Smooth muscle cell (in vitro differentiated cells): ENCODE results near the gene ERN2. TPM values are rescaled to one million over a fixed set of nuclear protein-coding genes. Genes with fewer than 3 reads are reported as not detected.

Experiments used
- DNase-seq: peaks from one replicate; lab custom pipeline; 2025; ENCODE audit not compliant: unreplicated experiment; lab: John Stamatoyannopoulos, UW
- H2AFZ ChIP-seq: fragments of 200-600 bp; sonication (generic); 2 replicates; pipeline ENCODE4 v1.6.0; 2016; ENCODE audit warnings: antibody characterized with exemption, low read depth, mild to moderate bottlenecking
- H3F3A ChIP-seq: fragments of 200-600 bp; sonication (generic); 2 replicates; pipeline ENCODE4 v1.6.0; 2017; ENCODE audit warnings: antibody characterized with exemption, low read depth
- H3K27ac ChIP-seq: fragments of 200-600 bp; sonication (generic); 2 replicates; pipeline ENCODE4 v1.5.1; 2016; ENCODE audit warnings: low read depth, mild to moderate bottlenecking
- H3K27me3 ChIP-seq: fragments of 200-600 bp; sonication (generic); 2 replicates; pipeline ENCODE4 v1.6.1; 2016; ENCODE audit warnings: low read depth, mild to moderate bottlenecking
- H3K36me3 ChIP-seq: fragments of 200-600 bp; sonication (generic); 2 replicates; pipeline ENCODE4 v1.5.1; 2016; ENCODE audit warnings: low read depth
- H3K4me1 ChIP-seq: fragments of 200-600 bp; sonication (generic); 2 replicates; pipeline ENCODE4 v1.5.1; 2016; ENCODE audit warnings: low read depth
- H3K4me2 ChIP-seq: fragments of 200-600 bp; sonication (generic); 2 replicates; pipeline ENCODE4 v1.6.0; 2016; ENCODE audit warnings: mild to moderate bottlenecking
- H3K4me3 ChIP-seq: fragments of 200-600 bp; sonication (generic); 2 replicates; pipeline ENCODE4 v1.5.1; 2016; ENCODE audit warnings: mild to moderate bottlenecking
- H3K79me2 ChIP-seq: fragments of 200-600 bp; sonication (generic); 2 replicates; pipeline ENCODE4 v1.6.0; 2016; ENCODE audit warnings: low read depth, mild to moderate bottlenecking
- H3K9ac ChIP-seq: fragments of 200-600 bp; sonication (generic); 2 replicates; pipeline ENCODE4 v1.6.0; 2016; ENCODE audit warnings: low read depth
- H3K9me3 ChIP-seq: fragments of 200-600 bp; sonication (generic); replicated peaks from 2 replicates; pipeline ENCODE4 v1.5.1; 2016; ENCODE audit warnings: low read depth
- H4K20me1 ChIP-seq: fragments of 200-600 bp; sonication (generic); 2 replicates; pipeline ENCODE4 v1.6.0; 2016; ENCODE audit warnings: low read depth
- WGBS: methylation state at CpG from one replicate; pipeline ENCODE4 v1.1.7; 2016; ENCODE audit warnings: low lambda C conversion rate; 5-methylcytosine and 5-hydroxymethylcytosine counted together
- polyA plus RNA-seq: library from polyadenylated mRNA; unstranded; fragments of >200 nt; fragmentation: Nextera tagmentation; extraction: Ambion mirVana; gene quantifications from 2 replicates; pipeline ENCODE4 v1.2.1, GENCODE V29; 2016
- total RNA-seq: library from RNA; depleted of rRNA; stranded (reverse); fragments of >200 nt; gene quantifications from 2 replicates; pipeline ENCODE4 v1.2.3, GENCODE V29; 2014
- TF ChIP-seq, protein P1 (sequence below): fragments of 200-600 bp; sonication (generic); IDR thresholded peaks from 2 replicates; pipeline ENCODE4 v1.5.1; 2017; ENCODE audit warnings: borderline replicate concordance, mild to moderate bottlenecking, antibody characterized with exemption; ENCODE audit not compliant: insufficient read depth, poor library complexity, severe bottlenecking

Gene ERN2
- total and polyA plus RNA-seq, 2 experiments from 2014 or later = not detected

DNA sequence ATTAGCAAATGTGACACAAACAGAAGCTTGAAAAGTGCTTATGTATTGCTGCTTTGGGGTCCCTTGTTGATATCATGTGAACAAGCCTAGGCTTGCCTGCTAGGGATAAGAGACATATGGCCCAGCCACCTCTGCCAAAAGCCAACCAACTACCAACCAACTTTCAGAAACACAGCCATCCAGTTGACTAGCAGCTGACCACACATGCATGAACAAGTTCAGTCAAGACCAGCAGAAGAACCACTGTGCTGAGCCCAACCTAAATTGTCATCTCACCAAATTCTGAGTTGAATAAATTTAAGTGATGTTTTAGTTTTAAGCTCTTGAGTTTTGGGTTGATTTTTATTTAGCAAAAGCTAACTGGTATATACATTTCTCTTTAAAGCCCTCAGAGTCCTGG is 3.5 kb downstream of the ERN2 start:
- Histone ChIP-seq H3K27ac (no peak overlapping the region), H3K27me3 (peaks cover 41% of the 10 kb centered on the region), H4K20me1 (no peaks in the 10 kb centered on the region), H3K9ac (no peak overlapping the region), H3K4me2 (no peak overlapping the region), H3K36me3 (no peaks in the 10 kb centered on the region), H3K9me3 (no peaks in the 10 kb centered on the region), H3K79me2 (no peaks in the 10 kb centered on the region), H2AFZ (no peak overlapping the region), H3F3A (no peaks in the 10 kb centered on the region), H3K4me3 (no peak overlapping the region), H3K4me1 (no peaks in the 10 kb centered on the region)
- TF ChIP-seq, protein P1, sequence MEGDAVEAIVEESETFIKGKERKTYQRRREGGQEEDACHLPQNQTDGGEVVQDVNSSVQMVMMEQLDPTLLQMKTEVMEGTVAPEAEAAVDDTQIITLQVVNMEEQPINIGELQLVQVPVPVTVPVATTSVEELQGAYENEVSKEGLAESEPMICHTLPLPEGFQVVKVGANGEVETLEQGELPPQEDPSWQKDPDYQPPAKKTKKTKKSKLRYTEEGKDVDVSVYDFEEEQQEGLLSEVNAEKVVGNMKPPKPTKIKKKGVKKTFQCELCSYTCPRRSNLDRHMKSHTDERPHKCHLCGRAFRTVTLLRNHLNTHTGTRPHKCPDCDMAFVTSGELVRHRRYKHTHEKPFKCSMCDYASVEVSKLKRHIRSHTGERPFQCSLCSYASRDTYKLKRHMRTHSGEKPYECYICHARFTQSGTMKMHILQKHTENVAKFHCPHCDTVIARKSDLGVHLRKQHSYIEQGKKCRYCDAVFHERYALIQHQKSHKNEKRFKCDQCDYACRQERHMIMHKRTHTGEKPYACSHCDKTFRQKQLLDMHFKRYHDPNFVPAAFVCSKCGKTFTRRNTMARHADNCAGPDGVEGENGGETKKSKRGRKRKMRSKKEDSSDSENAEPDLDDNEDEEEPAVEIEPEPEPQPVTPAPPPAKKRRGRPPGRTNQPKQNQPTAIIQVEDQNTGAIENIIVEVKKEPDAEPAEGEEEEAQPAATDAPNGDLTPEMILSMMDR = no peak
- no peak for DNase-seq

DNA sequence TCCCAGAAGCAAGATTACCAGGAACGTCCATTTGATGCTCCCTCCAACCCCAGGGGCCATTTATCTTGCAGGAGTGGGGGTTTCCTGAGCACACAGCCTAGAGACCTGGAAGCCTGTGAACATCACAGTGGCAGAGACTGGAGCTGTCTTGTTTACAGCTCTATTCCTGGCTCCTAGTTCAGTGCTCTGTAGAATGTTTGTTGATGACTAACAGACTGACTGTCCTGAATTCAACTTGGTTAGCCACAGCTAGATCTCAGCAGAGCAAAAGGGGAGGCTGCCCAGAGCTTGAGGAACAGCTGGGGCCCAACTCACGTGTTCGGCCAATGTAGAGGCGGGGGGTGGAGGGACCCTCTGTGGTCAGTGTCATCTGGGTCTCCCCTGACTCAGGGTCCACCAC is 6.6 kb downstream of the ERN2 start:
- 83% methylated on average over 4 of the region's 4 CpGs for WGBS
- no peak overlapping the region for H2AFZ ChIP-seq
- H3K9ac ChIP-seq = no peak overlapping the region
- no peak overlapping the region for H3K4me2 ChIP-seq
- no peaks in the 10 kb centered on the region for H3K36me3 ChIP-seq
- no peaks in the 10 kb centered on the region for H3K9me3 ChIP-seq
- no peak overlapping the region for H3K4me3 ChIP-seq
- no peaks in the 10 kb centered on the region for H3K79me2 ChIP-seq
- no peak for DNase-seq
- H4K20me1 ChIP-seq = no peaks in the 10 kb centered on the region
- peaks cover 10% of the 10 kb centered on the region for H3K27me3 ChIP-seq
- TF ChIP-seq, protein P1 = no peak
- no peaks in the 10 kb centered on the region for H3F3A ChIP-seq
- H3K27ac ChIP-seq = no peak overlapping the region
- H3K4me1 ChIP-seq = no peaks in the 10 kb centered on the region

DNA sequence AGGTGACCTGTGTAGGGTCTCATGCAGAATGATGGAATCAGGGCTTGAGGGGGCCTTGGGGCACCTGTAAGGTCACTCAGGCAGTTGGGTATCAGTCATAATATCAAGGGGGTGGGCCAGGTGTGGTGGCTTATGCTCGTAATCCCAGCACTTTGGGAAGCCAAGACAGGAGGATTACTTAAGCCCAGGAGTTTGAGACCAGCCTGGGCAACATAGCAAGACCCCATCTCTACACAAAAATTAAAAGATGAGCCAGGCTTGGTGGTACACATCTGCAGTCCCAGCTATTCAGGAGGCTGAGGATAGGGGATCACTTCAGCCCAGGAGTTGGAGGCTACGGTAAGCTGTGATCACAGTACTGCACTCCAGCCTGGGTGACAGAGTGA is 7.5 kb downstream of the ERN2 start:
- no peaks in the 10 kb centered on the region for H3F3A ChIP-seq
- H3K9ac ChIP-seq = no peak overlapping the region
- peaks cover 2% of the 10 kb centered on the region for H3K27me3 ChIP-seq
- H3K4me2 ChIP-seq = no peak overlapping the region
- H3K4me1 ChIP-seq = no peaks in the 10 kb centered on the region
- no peaks in the 10 kb centered on the region for H3K36me3 ChIP-seq
- no peak overlapping the region for H3K27ac ChIP-seq
- H4K20me1 ChIP-seq = no peaks in the 10 kb centered on the region
- no peak overlapping the region for H3K4me3 ChIP-seq
- DNase-seq = no peak
- TF ChIP-seq, protein P1 = no peak
- no peak overlapping the region for H2AFZ ChIP-seq
- H3K79me2 ChIP-seq = no peaks in the 10 kb centered on the region
- no peaks in the 10 kb centered on the region for H3K9me3 ChIP-seq
- 88% methylated on average over 2 of the region's 2 CpGs for WGBS

DNA sequence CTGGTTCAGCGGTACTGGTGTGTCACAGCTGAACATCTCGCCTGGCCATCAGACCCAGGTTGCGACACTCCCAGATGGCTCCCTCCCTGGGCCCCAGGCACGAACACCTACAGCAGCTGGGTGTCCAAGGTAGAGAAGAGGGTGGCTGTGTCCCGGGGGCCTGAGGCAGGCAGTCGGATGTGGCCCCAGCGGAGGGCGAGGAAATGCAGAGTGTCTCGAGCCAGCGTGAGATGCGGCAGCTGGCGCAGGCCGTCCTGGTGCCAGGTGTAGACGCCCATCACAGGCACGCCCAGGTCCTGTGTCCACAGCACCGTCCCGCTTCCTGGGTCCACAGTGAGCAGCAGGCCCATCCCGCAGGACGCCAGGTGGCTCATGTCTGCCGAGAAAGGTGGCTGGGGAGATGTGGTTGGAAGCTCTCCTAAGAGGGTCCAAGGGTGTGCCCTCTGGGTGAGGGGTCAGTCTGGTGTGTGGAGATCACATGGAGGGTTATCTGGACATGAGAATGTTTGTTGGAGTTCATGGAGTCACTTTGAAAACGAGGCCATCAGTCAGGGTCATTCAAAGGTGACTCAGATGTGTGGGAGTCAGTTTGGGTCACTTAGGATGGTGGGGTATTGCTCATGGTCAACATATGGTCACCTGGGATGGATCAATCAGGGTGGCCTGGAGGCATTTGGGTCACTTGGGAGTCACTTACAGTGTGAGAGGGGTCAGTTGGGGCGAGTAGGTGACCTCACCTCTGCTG is 8.1 kb downstream of the ERN2 start:
- TF ChIP-seq, protein P1 = no peak
- no peak overlapping the region for H3K4me3 ChIP-seq
- H2AFZ ChIP-seq = no peak overlapping the region
- H3K27me3 ChIP-seq = no peaks in the 10 kb centered on the region
- no peaks in the 10 kb centered on the region for H3K79me2 ChIP-seq
- H3K4me2 ChIP-seq = no peak overlapping the region
- H3K4me1 ChIP-seq = no peaks in the 10 kb centered on the region
- no peak overlapping the region for H3K27ac ChIP-seq
- H3F3A ChIP-seq = no peaks in the 10 kb centered on the region
- no peaks in the 10 kb centered on the region for H4K20me1 ChIP-seq
- H3K9me3 ChIP-seq = no peaks in the 10 kb centered on the region
- no peak overlapping the region for H3K9ac ChIP-seq
- 92% methylated on average over 22 of the region's 22 CpGs for WGBS
- no peak for DNase-seq
- no peaks in the 10 kb centered on the region for H3K36me3 ChIP-seq
